Esophagus muscularis mucosa (tissue), 4 donors: ENCODE data around the gene CDC123.

ENCODE experiments used
- EP300 ChIP-seq: sonication (generic); formaldehyde crosslinking; IDR thresholded peaks from one replicate; pipeline ENCODE4 v1.6.1; 2017; ENCODE audit warnings: antibody characterized with exemption
- POLR2A ChIP-seq: fragments of 450-650 bp; IDR thresholded peaks from one replicate; pipeline ENCODE4 v1.6.1; 2017; ENCODE audit warnings: antibody characterized with exemption, moderate library complexity, mild to moderate bottlenecking, low read depth
- TF ChIP-seq, protein P1 (sequence below), 3 experiments: fragments of 200-600 bp in 2 of 3; fragments of 450-650 bp in 1 of 3; sonication (generic) in 2 of 3; IDR thresholded peaks; one replicate each; pipeline ENCODE4 v1.5.1; 2017 to 2019; ENCODE audit warnings: antibody characterized with exemption in 3 of 3, mild to moderate bottlenecking in 2 of 3, moderate library complexity in 1 of 3

DNA sequence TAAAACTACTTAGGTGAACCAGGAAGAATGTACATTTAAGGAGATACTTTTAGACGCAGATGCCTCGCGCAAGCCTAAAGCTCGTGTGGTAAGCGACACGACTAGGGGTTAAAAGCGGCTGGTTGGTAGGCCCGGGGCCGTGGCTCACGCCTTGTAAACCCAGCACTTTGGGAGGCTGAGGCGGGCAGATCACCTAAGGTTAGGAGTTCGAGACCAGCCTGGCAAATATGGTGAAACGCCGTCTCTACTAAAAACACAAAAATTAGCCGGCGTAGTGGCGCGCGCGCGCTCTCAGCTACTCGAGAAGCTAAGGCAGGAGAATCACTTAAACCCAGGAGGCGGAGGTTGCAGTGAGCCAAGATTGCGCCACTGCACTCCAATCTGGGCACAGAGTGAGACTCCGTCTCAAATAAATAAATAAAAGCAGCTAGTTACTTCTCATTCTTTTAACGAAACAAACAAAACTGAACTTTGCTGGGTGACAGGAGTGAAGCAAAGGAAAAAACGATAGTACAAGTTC is 1.2 kb upstream of the CDC123 start:
- TF ChIP-seq, protein P1, sequence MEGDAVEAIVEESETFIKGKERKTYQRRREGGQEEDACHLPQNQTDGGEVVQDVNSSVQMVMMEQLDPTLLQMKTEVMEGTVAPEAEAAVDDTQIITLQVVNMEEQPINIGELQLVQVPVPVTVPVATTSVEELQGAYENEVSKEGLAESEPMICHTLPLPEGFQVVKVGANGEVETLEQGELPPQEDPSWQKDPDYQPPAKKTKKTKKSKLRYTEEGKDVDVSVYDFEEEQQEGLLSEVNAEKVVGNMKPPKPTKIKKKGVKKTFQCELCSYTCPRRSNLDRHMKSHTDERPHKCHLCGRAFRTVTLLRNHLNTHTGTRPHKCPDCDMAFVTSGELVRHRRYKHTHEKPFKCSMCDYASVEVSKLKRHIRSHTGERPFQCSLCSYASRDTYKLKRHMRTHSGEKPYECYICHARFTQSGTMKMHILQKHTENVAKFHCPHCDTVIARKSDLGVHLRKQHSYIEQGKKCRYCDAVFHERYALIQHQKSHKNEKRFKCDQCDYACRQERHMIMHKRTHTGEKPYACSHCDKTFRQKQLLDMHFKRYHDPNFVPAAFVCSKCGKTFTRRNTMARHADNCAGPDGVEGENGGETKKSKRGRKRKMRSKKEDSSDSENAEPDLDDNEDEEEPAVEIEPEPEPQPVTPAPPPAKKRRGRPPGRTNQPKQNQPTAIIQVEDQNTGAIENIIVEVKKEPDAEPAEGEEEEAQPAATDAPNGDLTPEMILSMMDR (IDR thresholded peaks at IDR 0.05) = no peak
- TF ChIP-seq POLR2A = no peak
- no peak for TF ChIP-seq EP300
